Lung (tissue), 12 donors: ENCODE results near the gene CELF2. TPM values are rescaled to one million over a fixed set of nuclear protein-coding genes. Genes with fewer than 3 reads are reported as not detected.

Experiments used
- ATAC-seq: fragments of 200-7000 bp; cut with Tn5 transposase; one replicate; pipeline ENCODE4 v1.9.1; 2020; ENCODE audit warnings: moderate number of reproducible peaks; ENCODE audit not compliant: insufficient read depth, low FRiP score
- DNase-seq, 3 donors: peaks; one replicate each; pipeline ENCODE4 v3.0.0-alpha.2; 2013 to 2017
- H3K27ac ChIP-seq, 2 donors: one replicate each; pipeline ENCODE4 v1.5.1; 2013; ENCODE audit warnings: mild to moderate bottlenecking in 2 of 2, moderate library complexity in 2 of 2, control low read depth in 1 of 2, inconsistent platforms in 1 of 2, low read depth in 1 of 2, low read length in 1 of 2
- H3K27me3 ChIP-seq, 3 donors: one replicate each; pipeline ENCODE4 v1.5.1; 2013; ENCODE audit warnings: low read length in 2 of 3; ENCODE audit not compliant: control insufficient read depth in 3 of 3, insufficient read depth in 3 of 3
- H3K36me3 ChIP-seq, 4 donors: one replicate each; pipeline ENCODE4 v1.5.1; 2013; ENCODE audit warnings: low read length in 4 of 4, mild to moderate bottlenecking in 1 of 4, moderate library complexity in 1 of 4; ENCODE audit not compliant: control insufficient read depth in 4 of 4, insufficient read depth in 4 of 4
- H3K4me1 ChIP-seq, 5 donors: one replicate each; pipeline ENCODE4 v1.5.1; 2013; ENCODE audit warnings: low read length in 5 of 5, mild to moderate bottlenecking in 2 of 5, moderate library complexity in 1 of 5; ENCODE audit not compliant: control insufficient read depth in 5 of 5, insufficient read depth in 5 of 5
- H3K4me3 ChIP-seq: one replicate; pipeline ENCODE4 v1.5.1; 2013; ENCODE audit warnings: mild to moderate bottlenecking, control low read depth, moderate library complexity
- H3K9ac ChIP-seq, 2 donors: one replicate each; pipeline ENCODE4 v1.5.1; 2013; ENCODE audit warnings: low read length in 2 of 2, control low read depth in 1 of 2; ENCODE audit not compliant: insufficient read depth in 1 of 2
- H3K9me3 ChIP-seq, 4 donors: one replicate each; pipeline ENCODE4 v1.5.1; 2013; ENCODE audit warnings: low read length in 3 of 4, mild to moderate bottlenecking in 1 of 4, moderate library complexity in 1 of 4; ENCODE audit not compliant: control insufficient read depth in 4 of 4, insufficient read depth in 3 of 4
- WGBS, 2 donors: extraction: QIAGEN DNeasy Blood & Tissue Kit; methylation state at CpG; one replicate each; pipeline ENCODE4 v1.1.7; 2013; 5-methylcytosine and 5-hydroxymethylcytosine counted together
- polyA plus RNA-seq, 2 donors: library from polyadenylated mRNA; stranded (reverse); fragments of 200-250 nt; gene quantifications; one replicate each; pipeline ENCODE4 v1.2.1, GENCODE V29; 2013
- total RNA-seq, 2 donors: library from RNA; depleted of rRNA in 1 of 2; stranded (reverse); fragments of >200 nt in 1 of 2; gene quantifications; one replicate each; pipeline ENCODE4 v1.2.1, GENCODE V29; 2014 to 2021
- TF ChIP-seq, protein P1 (sequence below): IDR thresholded peaks from 2 replicates; pipeline ENCODE4 v1.5.1; 2012; ENCODE audit warnings: mild to moderate bottlenecking; ENCODE audit errors: control extremely low read depth, extremely low read depth
- donor health status: control.
- donor health status: control.
- donor health status: Bipolar disorder and iron deficiency.
- donor health status: healthy.
- donor health status: DM: yes; HTN: yes; CAD: no.

The CELF2 gene
- total and polyA plus RNA-seq, 4 donors, result 13.6 to 115 (median 63.7) TPM

DNA sequence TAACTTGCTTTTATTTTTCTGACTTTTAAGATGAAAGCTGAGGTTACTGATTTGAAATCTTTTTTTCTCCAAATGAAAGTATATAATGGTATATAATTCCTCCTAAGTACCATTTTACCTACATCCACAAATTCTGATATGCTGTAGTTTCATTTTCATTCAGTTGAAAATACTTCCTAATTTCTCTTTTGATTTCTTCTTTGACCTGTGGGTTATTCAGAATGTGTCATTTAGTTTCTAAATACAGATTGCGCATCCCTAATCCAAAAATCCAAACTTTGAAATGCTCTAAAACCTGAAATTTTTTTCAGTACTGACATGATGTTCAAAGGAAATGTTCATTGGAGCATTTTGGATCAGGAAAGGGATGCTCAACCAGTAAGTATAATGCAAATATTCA is 168.7 kb downstream of the CELF2 start:
- peaks cover 0 to 5% (median 3%) of the 10 kb centered on the region in 4 donors for H3K36me3 ChIP-seq
- 84 to 93% methylated on average over 1 of the region's 1 CpG for WGBS, 2 donors
- no peak overlapping the region for H3K27ac ChIP-seq
- peaks cover 0 to 5% (median 1%) of the 10 kb centered on the region in 4 donors for H3K9me3 ChIP-seq
- no peak for ATAC-seq
- peaks cover 0 to 31% (median 0%) of the 10 kb centered on the region in 5 donors for H3K4me1 ChIP-seq
- TF ChIP-seq, protein P1, sequence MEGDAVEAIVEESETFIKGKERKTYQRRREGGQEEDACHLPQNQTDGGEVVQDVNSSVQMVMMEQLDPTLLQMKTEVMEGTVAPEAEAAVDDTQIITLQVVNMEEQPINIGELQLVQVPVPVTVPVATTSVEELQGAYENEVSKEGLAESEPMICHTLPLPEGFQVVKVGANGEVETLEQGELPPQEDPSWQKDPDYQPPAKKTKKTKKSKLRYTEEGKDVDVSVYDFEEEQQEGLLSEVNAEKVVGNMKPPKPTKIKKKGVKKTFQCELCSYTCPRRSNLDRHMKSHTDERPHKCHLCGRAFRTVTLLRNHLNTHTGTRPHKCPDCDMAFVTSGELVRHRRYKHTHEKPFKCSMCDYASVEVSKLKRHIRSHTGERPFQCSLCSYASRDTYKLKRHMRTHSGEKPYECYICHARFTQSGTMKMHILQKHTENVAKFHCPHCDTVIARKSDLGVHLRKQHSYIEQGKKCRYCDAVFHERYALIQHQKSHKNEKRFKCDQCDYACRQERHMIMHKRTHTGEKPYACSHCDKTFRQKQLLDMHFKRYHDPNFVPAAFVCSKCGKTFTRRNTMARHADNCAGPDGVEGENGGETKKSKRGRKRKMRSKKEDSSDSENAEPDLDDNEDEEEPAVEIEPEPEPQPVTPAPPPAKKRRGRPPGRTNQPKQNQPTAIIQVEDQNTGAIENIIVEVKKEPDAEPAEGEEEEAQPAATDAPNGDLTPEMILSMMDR, result no peak
- no peaks in the 10 kb centered on the region for H3K27me3 ChIP-seq
- DNase-seq, result no peak
- H3K9ac ChIP-seq, result no peak overlapping the region
- H3K4me3 ChIP-seq, result no peak overlapping the region

DNA sequence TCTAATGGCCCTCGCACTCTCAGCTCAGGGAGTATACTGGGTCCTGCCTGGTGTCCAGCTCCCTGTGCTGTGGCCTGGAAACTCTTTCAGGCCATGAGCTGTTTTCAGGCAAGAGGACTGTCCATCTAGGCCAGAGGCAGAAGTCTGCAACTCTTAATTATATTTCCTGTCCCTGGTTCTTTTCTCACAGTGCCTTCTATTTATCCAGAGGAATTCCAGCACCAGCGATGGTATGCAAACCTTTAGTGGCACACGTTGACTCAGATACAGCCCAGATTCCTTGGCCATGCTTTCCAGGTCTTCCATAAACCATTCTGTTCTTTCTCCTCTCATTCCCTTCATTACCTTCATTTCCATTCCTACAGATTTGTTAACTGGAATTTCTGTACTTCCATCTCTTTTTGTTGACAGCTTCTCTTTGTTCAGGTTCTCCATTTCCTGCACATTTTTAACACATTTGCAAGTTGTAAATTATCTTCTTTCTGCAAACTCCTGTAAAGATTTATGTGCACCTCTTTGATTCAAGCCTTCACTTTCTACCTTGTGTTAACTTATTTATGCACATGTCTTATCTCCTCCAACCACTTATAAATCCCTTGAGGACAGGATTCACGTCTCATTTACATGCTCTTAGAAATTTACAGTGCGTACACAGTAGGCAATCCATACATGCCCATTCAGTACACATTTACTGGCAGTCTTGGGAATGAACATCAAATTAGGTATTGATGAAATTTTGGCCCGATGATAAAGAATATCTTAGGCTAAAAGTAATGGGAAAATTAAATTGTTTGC is 172.1 kb downstream of the CELF2 start:
- TF ChIP-seq, protein P1, result no peak

DNA sequence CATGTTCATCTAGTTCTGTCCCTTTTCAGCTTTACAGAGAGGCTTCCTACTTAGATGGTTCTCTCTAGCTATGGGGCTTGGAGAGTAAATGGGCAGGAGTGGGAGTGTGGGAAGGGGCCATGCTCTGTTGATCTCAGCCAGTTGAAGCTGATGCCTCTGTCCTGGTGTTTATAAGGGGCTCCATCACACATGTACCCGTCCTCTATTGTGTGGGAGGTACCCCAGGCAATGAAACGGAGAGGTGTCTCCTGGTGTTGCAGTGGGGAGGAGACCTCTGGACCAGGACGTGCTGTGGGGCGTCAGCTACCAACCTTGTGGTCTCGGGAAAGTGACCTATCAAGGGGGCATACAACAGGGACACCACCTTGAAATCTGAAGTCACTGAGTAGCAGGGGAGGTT is 173.5 kb downstream of the CELF2 start:
- H3K4me1 ChIP-seq, result peaks cover 0 to 34% (median 0%) of the 10 kb centered on the region in 5 donors
- WGBS, 2 donors, result 82 to 92% methylated on average over 5 of the region's 5 CpGs
- no peak for DNase-seq

More for the DNA sequence above, 172.1 kb downstream of the CELF2 start:
- Histone ChIP-seq H3K36me3 (peaks cover 0 to 3% (median 0%) of the 10 kb centered on the region in 4 donors), H3K4me1 (peaks cover 0 to 32% (median 0%) of the 10 kb centered on the region in 5 donors), H3K27me3 (no peaks in the 10 kb centered on the region), H3K9ac (no peak overlapping the region), H3K4me3 (no peak overlapping the region), H3K27ac (no peak overlapping the region), H3K9me3 (peaks cover 0 to 5% (median 1%) of the 10 kb centered on the region in 4 donors)
- WGBS, 2 donors, result 71 to 79% methylated on average over 6 of the region's 6 CpGs
- no peak for ATAC-seq
- DNase-seq, result no peak

More for the DNA sequence above, 173.5 kb downstream of the CELF2 start:
- Histone ChIP-seq H3K27me3 (no peaks in the 10 kb centered on the region), H3K27ac (no peak overlapping the region), H3K9me3 (no peaks in the 10 kb centered on the region), H3K36me3 (no peaks in the 10 kb centered on the region), H3K9ac (no peak overlapping the region), H3K4me3 (no peak overlapping the region)
- TF ChIP-seq, protein P1, result no peak
- no peak for ATAC-seq
